Measurements from ENCODE around the gene TAS2R13.

The TAS2R13 gene

DNA sequence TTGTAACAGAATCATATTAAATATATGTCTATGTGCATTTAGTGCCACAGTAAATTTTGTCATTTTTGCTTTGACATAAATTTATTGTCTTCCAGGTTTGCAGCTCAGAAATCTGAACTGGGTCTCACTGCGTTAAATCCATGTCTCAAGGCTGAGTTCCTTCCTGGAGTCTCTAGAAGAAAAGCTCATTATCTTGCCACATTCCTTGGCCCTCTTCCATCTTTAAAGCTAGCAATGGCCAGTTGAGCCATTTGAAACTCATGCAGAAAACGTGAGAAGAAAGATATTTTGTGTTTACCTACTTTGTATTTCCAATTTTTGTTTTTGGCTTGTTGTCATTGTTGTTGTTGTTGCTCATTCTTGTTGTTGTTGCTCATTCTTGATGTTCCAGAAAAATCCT lies 36.0 kb downstream of the TAS2R13 start:
- no peak for DNase-seq (ENCODE audit: low read depth in 2 of 2)

DNA sequence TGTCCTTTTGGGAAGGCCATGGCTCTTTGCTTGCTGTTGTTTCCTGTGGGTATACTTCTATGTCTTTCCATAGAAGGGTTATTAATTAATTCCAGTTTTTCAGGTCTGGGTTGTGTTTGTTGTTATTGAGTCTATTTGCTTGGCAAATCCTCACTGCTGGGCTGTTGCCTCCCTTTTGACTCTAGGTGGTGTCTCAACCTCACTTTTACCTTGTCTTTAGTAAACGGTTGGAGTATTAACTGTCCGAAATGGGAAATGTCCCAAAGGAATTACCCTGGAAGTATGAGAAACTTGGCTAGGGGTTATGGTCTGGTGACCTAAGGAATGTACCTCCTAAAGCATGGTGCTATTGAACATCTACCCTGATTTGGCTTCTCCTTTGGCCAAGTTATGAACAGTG lies 42.0 kb downstream of the TAS2R13 start:
- no peak for DNase-seq (ENCODE audit: low read depth in 2 of 2)

DNA sequence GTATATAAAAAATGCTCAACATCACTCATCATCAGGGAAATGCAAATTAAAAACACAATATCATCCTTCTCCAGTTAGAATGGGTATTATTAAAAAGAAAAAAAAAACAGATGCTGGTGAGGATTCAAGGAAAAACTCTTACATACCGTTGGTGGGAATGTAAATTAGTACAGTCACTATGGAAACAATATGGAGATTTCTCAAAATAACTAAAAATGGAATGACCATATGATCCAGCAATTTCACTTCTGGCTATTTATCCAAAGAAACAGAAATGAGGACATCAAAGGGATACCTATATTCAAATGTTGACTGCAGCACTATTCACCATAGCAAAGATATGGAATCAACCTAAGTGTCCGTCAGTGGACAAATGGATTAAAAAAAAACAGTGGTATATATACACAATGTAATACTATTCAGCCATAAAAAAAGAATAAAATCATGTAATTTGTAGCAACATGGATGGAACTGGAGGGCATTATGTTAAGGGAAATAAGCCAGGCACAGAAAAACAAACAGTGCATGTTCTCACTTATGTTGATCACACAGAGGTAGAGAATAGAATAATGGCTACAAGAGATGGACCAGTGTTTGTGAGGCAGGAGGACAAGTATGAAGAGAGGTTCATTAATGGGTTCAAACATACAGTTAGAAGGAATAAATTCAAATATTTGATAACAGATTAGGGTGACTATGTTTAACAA lies 45.7 kb downstream of the TAS2R13 start:
- no peak for DNase-seq (ENCODE audit: low read depth in 2 of 2)

DNA sequence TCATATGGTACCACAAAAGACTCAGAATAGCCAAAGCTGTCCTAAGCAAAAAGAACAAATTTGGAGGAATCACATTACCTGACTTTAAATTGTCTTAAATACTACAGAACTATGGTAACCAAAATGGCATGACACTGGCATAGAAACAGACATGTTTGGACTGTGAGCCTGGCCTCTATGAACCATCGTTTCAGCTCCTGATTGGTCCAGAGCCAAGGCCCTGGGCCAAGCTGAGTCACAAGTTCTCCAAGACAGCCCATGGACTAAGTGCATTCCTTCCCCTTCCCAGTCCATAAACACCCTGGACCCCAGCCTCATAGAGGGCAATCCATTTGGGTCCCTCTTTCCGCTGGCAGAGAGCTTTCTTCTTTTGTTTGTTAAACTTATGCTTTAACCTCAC lies 48.0 kb downstream of the TAS2R13 start:
- DNase-seq (ENCODE audit: low read depth in 2 of 2), result no peak
